ENCODE data around the gene ZNF425.

Gene ZNF425

GRCh38 chr7:149136118-149136517 is 10.0 kb upstream of the ZNF425 start:
- Histone ChIP-seq H3K27ac (no peak overlapping the region), H3K4me3 (no peak overlapping the region)

- H3K27ac ChIP-seq, result no peak overlapping the region
- no peak overlapping the region for H3K4me3 ChIP-seq
Measured at GRCh38 chr7:149133028-149133710, 7.0 kb upstream of the ZNF425 start.

- H3K4me3 ChIP-seq, result no peak overlapping the region
- H3K27ac ChIP-seq, result no peak overlapping the region
Measured at GRCh38 chr7:149130572-149131198, 4.6 kb upstream of the ZNF425 start.

GRCh38 chr7:149126662-149127266 is 640 bp upstream of the ZNF425 start:
- H3K4me3 ChIP-seq, result peak overlapping the region; percentile 73 to 98 (median 86)
- H3K27ac ChIP-seq, result peak overlapping the region; percentile 88 to 100 (median 98)

- peak overlapping the region; percentile 73 to 98 (median 86) for H3K4me3 ChIP-seq
- H3K27ac ChIP-seq, result peak overlapping the region; percentile 83 to 100 (median 98)
Measured at GRCh38 chr7:149125189-149125862, 798 bp downstream of the ZNF425 start.

- no peak overlapping the region for H3K27ac ChIP-seq
- no peak overlapping the region for H3K4me3 ChIP-seq
Measured at GRCh38 chr7:149109969-149110368, 16.2 kb downstream of the ZNF425 start.

GRCh38 chr7:149104749-149105148 is 21.4 kb downstream of the ZNF425 start:
- Histone ChIP-seq H3K27ac (no peak overlapping the region), H3K4me3 (no peak overlapping the region)

- no peak overlapping the region for H3K4me3 ChIP-seq
- no peak overlapping the region for H3K27ac ChIP-seq
Measured at GRCh38 chr7:149104214-149104613, 21.9 kb downstream of the ZNF425 start.

- Histone ChIP-seq H3K27ac (no peak overlapping the region), H3K4me3 (no peak overlapping the region)
Measured at GRCh38 chr7:149103424-149103823, 22.7 kb downstream of the ZNF425 start.

GRCh38 chr7:149102666-149103065 is 23.5 kb downstream of the ZNF425 start:
- Histone ChIP-seq H3K27ac (no peak overlapping the region), H3K4me3 (no peak overlapping the region)

- no peak overlapping the region for H3K27ac ChIP-seq
Measured at GRCh38 chr7:149100821-149101220, 25.3 kb downstream of the ZNF425 start.

GRCh38 chr7:149099058-149099457 is 27.1 kb downstream of the ZNF425 start:
- no peak overlapping the region for H3K4me3 ChIP-seq
- no peak overlapping the region for H3K27ac ChIP-seq

More at GRCh38 chr7:149100821-149101220, 25.3 kb downstream of the ZNF425 start:
- no peak overlapping the region for H3K4me3 ChIP-seq

GRCh38 chr7:149097088-149097487 is 29.0 kb downstream of the ZNF425 start:
- Histone ChIP-seq H3K27ac (no peak overlapping the region), H3K4me3 (no peak overlapping the region)

- H3K27ac ChIP-seq, result no peak overlapping the region
- no peak overlapping the region for H3K4me3 ChIP-seq
Measured at GRCh38 chr7:149093228-149093627, 32.9 kb downstream of the ZNF425 start.

- H3K27ac ChIP-seq, result peak overlapping the region in 11 of 21 experiments; percentile 95 to 100 (median 98)
- H3K4me3 ChIP-seq, result peak overlapping the region in 1 of 7 experiments; percentile 96
Measured at GRCh38 chr7:149092244-149092643, 33.9 kb downstream of the ZNF425 start.

GRCh38 chr7:149090397-149091195 is 35.5 kb downstream of the ZNF425 start, which contains the start of gene ZNF786:
Gene ZNF786 (minus strand): TSS chr7:149090718. CDS start chr7:149090640, 78 bp downstream.
- Histone ChIP-seq H3K4me3 (peak within 1 kb of the TSS; percentile 68 to 100 (median 92)), H3K27ac (peak within 1 kb of the TSS; percentile 91 to 100 (median 98))

GRCh38 chr7:149087376-149087775 is 38.7 kb downstream of the ZNF425 start:
- no peak overlapping the region for H3K4me3 ChIP-seq
- H3K27ac ChIP-seq, result no peak overlapping the region

GRCh38 chr7:149085866-149086265 is 40.3 kb downstream of the ZNF425 start:
- Histone ChIP-seq H3K27ac (no peak overlapping the region), H3K4me3 (no peak overlapping the region)

- no peak overlapping the region for H3K4me3 ChIP-seq
- H3K27ac ChIP-seq, result no peak overlapping the region
Measured at GRCh38 chr7:149084407-149084806, 41.7 kb downstream of the ZNF425 start.
